Ishikawa (cell line): ENCODE measurements around the gene GFRA1.

Experiments used
- CEBPB ChIP-seq: IDR thresholded peaks from 2 replicates; pipeline ENCODE4 v1.6.1; 2012
- CREB1 ChIP-seq: IDR thresholded peaks from 2 replicates; pipeline ENCODE4 v1.6.1; 2012; ENCODE audit warnings: low read depth
- EGR1 ChIP-seq: IDR thresholded peaks from 2 replicates; pipeline ENCODE4 v1.6.1; 2012
- EP300 ChIP-seq: IDR thresholded peaks from 2 replicates; pipeline ENCODE4 v1.6.1; 2012; ENCODE audit warnings: borderline replicate concordance
- FOXM1 ChIP-seq: IDR thresholded peaks from 2 replicates; pipeline ENCODE4 v1.6.1; 2012; ENCODE audit warnings: low read depth, borderline replicate concordance
- MAX ChIP-seq: IDR thresholded peaks from 2 replicates; pipeline ENCODE4 v1.6.1; 2012
- NFIC ChIP-seq: IDR thresholded peaks from 2 replicates; pipeline ENCODE4 v1.6.1; 2012
- RAD21 ChIP-seq: IDR thresholded peaks from 2 replicates; pipeline ENCODE4 v1.6.1; 2012; ENCODE audit warnings: low read depth
- REST ChIP-seq: IDR thresholded peaks from 2 replicates; pipeline ENCODE4 v1.6.1; 2012; ENCODE audit warnings: low read depth, mild to moderate bottlenecking
- TAF1 ChIP-seq: IDR thresholded peaks from 2 replicates; pipeline ENCODE4 v1.6.1; 2012; ENCODE audit warnings: low read depth, mild to moderate bottlenecking
- TCF12 ChIP-seq: IDR thresholded peaks from 2 replicates; pipeline ENCODE4 v1.6.1; 2012; ENCODE audit warnings: low read depth
- TEAD4 ChIP-seq: IDR thresholded peaks from 2 replicates; pipeline ENCODE4 v1.6.1; 2012
- USF1 ChIP-seq: IDR thresholded peaks from 2 replicates; pipeline ENCODE4 v1.6.1; 2012
- YY1 ChIP-seq: IDR thresholded peaks from 2 replicates; pipeline ENCODE4 v1.6.1; 2012; ENCODE audit warnings: low read depth
- ZBTB7A ChIP-seq: IDR thresholded peaks from 2 replicates; pipeline ENCODE4 v1.6.1; 2012; ENCODE audit warnings: low read depth

Gene GFRA1

GRCh38 chr10:116186273-116186672, 86.7 kb downstream of the GFRA1 start:
- no peak for TF ChIP-seq NFIC
- TF ChIP-seq TAF1: no peak
- no peak for TF ChIP-seq RAD21
- no peak for TF ChIP-seq MAX
- no peak for TF ChIP-seq YY1
- TF ChIP-seq REST: no peak
- TF ChIP-seq EGR1: no peak
- TF ChIP-seq CEBPB: no peak
- TF ChIP-seq ZBTB7A: no peak
- TF ChIP-seq CREB1: no peak
- no peak for TF ChIP-seq FOXM1
- TF ChIP-seq EP300: no peak
- no peak for TF ChIP-seq TCF12
- no peak for TF ChIP-seq TEAD4
- TF ChIP-seq USF1: no peak

GRCh38 chr10:116185199-116185867, 87.7 kb downstream of the GFRA1 start:
- TF ChIP-seq EGR1: no peak

DNA sequence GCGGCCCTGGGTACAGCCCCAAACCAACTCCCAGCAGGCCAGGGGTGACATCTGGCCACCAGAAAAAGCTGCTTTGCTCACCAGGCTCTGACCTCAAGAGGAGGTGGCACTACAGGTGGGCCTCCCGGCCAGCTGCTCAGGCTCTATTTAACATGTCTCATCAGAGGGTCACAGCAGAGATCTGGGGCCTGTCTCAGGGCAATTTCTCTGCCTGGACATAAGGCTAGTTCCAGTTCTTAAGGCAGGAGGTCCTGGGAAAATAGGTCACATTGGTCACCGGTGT, 88.6 kb downstream of the GFRA1 start:
- TF ChIP-seq CEBPB: no peak
- no peak for TF ChIP-seq REST
- no peak for TF ChIP-seq ZBTB7A
- no peak for TF ChIP-seq EGR1
- TF ChIP-seq TCF12: no peak
- TF ChIP-seq EP300: no peak
- no peak for TF ChIP-seq TAF1
- TF ChIP-seq RAD21: no peak
- TF ChIP-seq FOXM1: no peak
- TF ChIP-seq USF1: no peak
- no peak for TF ChIP-seq NFIC
- TF ChIP-seq TEAD4: no peak
- no peak for TF ChIP-seq MAX
- no peak for TF ChIP-seq YY1
- no peak for TF ChIP-seq CREB1

DNA sequence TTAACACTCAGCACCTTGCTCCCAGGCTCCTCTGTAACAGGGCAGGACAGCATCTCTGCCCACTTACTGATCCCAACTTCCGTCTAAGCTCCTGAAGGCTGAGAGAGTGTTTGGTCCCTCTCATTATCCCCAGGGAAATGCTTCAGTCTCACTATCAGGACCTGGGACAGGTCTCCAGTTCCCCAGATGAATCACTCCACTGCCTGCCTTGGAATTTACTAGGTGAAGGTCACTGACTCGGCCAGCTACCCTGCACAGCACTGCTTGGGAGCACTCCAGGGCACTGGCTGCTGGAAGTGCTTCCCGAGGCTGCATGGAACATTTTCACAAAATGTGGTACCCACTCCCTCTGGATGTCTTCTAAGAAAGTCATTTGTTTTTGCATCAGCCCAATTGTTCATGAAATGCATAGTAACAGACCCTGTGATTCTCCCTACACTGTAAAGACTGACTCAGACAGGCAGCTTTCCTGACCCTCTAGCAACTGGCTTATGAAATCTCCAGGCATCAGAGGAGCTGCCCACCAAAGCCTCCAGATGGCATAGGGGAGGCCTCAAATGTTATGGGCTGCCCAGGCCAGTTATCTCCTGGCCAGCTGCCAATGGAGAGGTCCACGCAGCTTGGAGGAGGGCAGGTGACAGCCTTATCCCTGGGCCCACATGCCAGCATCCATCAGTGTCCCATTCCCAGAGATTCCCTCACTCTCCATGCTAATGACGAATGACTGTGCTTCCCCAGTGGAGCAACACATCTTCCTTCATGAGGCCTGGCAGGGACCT, 89.1 kb downstream of the GFRA1 start:
- TF ChIP-seq NFIC (no peak), CEBPB (no peak), EP300 (no peak), FOXM1 (no peak), REST (peak; percentile 82), USF1 (no peak), TCF12 (no peak), CREB1 (no peak)
